Activated CD4-positive, alpha-beta T cell treated with anti-CD3 and anti-CD28 coated beads, Interleukin-2, amount 50 U/mL, for 16 hours (primary cell): ENCODE measurements around the gene LRRFIP2.

Experiments used
- DNase-seq: peaks from one replicate; pipeline ENCODE4 v3.0.0-alpha.2; 2020

Gene LRRFIP2

DNA sequence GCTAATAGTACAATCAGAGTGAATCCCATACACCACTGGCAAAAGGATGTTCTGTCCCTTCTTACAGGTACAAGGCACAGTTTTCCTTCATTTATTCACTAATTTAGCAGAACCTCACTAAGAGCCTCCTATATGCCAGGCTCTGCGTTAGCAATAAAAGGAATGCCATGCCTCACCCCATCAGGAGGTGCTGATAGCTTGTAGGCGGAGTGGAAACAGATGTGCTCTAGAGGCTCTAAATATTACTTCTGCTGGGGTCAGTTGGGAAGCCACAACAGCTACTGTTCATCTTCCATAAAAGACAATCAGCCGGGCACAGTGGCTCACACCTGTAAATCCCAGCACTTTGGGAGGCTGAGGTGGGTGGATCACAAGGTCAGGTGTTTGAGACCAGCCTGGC lies 156.7 kb downstream of the LRRFIP2 start:
- no peak for DNase-seq

GRCh38 chr3:37016903-37017302 lies 157.5 kb downstream of the LRRFIP2 start:
- DNase-seq: no peak

DNA sequence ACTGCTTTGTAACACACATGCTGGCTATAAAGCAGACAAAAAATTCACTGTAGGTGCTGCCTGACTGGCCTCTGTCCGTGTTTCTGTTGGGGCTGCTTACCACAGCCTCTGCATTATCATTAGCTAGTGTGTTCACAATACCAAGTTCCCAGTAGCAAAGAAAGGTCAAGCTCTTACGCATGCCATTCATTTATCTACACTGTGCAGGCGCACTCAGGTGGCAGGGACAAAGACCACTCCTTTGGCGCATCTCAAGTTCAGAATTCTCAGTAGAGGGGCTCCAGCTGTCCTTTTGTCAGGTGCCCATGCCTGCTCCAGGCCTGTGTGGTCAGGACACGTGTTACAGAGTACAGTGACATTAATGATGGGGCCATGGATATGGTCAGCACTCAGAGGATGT lies 158.7 kb downstream of the LRRFIP2 start:
- DNase-seq: no peak

DNA sequence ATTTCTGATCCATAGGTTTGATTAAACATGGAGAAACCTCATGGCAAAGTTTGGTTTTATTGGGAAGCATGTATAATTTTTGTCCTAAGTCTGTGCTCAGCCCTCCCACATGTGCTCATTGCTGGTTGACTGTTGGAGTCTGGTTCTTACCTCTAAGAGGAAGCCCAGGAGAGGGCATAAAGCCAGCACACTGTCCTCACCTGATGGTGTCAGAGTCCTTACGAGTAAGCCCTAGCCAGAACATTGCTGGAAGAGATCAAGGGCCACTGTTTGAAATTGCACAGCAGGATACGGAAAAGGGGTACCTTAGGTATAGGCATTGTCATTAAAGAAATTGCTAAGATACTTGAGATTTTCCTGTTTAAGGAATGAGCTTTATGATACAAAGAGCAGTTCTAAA lies 159.8 kb downstream of the LRRFIP2 start:
- DNase-seq: no peak
